Fibroblast of pulmonary artery (primary cell): Measurements from ENCODE around the gene TLE6.
"Not testable (repeated sequence)": the region's sequence is repeated elsewhere in the genome, so short reads cannot be mapped to it uniquely, and the experiment has no call there.

Experiments
- DNase-seq: peaks from one replicate; pipeline ENCODE4 v3.0.0-alpha.2; 2010; ENCODE audit warnings: low read depth
- H3K4me3 ChIP-seq: replicated peaks from 2 replicates; pipeline ENCODE4 v1.5.1; 2011; ENCODE audit warnings: low read depth, mild to moderate bottlenecking, control low read depth, low read length, moderate library complexity
- CTCF ChIP-seq: IDR thresholded peaks from 2 replicates; pipeline ENCODE4 v1.5.1; 2011; ENCODE audit warnings: mild to moderate bottlenecking, control low read depth, low read length, inconsistent platforms; ENCODE audit errors: missing control alignments

TLE6 gene

DNA sequence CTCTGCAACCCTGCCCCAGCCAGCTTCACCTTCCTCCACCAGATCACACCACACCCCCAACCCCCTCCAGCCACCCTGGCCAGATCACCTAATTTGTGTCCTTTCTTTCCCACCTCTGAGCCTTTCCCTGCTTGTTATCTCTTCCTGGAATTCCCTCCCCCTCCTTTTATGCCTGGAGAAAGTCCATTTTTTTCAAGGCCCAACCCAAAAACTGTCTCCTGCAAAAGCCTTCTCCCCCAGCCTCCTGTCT, 57.0 kb downstream of the TLE6 start:
- TF ChIP-seq CTCF: no peak
- H3K4me3 ChIP-seq: no peak overlapping the region
- DNase-seq: no peak

DNA sequence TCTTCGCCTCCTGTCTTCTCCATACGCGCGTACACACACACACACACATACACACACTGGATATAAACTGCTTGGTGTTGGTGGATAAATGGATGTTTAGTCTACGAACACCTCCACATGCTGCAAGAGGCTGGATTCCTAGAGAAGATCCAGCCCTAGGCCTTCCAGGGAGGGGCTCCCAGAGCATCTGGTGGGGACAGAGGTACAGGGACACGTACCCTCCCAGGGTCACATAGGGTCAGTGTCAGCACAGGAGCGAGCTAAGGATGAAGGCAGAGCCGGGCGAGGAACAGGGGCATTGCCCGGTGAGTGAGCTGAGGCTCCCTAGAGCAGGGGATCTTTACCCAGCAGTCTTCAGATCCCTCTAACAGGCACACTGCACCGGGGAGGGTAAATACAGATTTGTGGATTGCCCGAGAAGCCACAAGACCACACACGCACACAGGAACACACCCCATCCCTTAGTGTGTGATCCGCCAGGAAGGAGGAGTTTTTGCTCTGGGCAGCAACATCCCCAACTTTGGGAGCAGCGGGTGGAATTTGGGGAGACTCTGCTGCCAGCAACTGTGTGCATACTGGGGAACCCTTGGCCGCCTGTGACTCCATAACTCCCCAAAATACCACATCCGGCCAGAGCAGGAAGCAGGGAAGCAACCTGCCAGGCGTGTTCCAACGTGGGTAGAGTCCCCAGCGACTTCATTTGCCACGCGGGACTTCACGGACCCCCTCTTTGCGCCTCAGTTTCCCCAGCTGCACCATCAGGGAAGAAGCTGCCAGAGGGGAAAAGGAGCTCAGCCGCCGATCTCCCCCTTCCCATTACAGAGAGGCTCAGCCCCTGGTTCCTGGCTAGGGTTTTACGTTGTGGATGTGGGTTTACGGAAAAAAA, 57.5 kb downstream of the TLE6 start:
- H3K4me3 ChIP-seq: peak overlapping the region; percentile 63
- peak; percentile 53 for DNase-seq
- TF ChIP-seq CTCF: no peak

- peak overlapping the region; percentile 63 for H3K4me3 ChIP-seq
- peak; percentile 100 for DNase-seq
- TF ChIP-seq CTCF: no peak
Measured at GRCh38 chr19:3035542-3036118, 58.3 kb downstream of the TLE6 start.

- peak overlapping the region; percentile 63 for H3K4me3 ChIP-seq
- TF ChIP-seq CTCF: peak; percentile 8
- DNase-seq: peak; percentile 94
Measured at GRCh38 chr19:3036119-3036976, 59.0 kb downstream of the TLE6 start.

GRCh38 chr19:3036977-3037544, 59.7 kb downstream of the TLE6 start:
- not testable (repeated sequence) for H3K4me3 ChIP-seq, DNase-seq

GRCh38 chr19:3038214-3038613, 60.9 kb downstream of the TLE6 start:
- no peak for DNase-seq
- TF ChIP-seq CTCF: no peak
- H3K4me3 ChIP-seq: no peak overlapping the region

GRCh38 chr19:3039125-3039524, 61.8 kb downstream of the TLE6 start:
- no peak overlapping the region for H3K4me3 ChIP-seq
- TF ChIP-seq CTCF: no peak
- DNase-seq: no peak
